Neural cell (in vitro differentiated cells): Measurements from ENCODE around the gene PCLAF. TPM values are rescaled to one million over a fixed set of nuclear protein-coding genes. Genes with fewer than 3 reads are reported as not detected.
"Not testable (repeated sequence)": the region's sequence is repeated elsewhere in the genome, so short reads cannot be mapped to it uniquely, and the experiment has no call there.

ENCODE experiments used
- H2AFZ ChIP-seq: fragments of 200-600, 300-800 bp; sonication (generic), shearing (Covaris generic); 2 replicates; pipeline ENCODE4 v1.6.0; 2014; ENCODE audit warnings: low read depth, mild to moderate bottlenecking, antibody characterized with exemption, low read length, moderate library complexity
- H3F3A ChIP-seq: fragments of 200-600 bp; shearing (Covaris generic); 2 replicates; pipeline ENCODE4 v1.6.1; 2016; ENCODE audit warnings: mild to moderate bottlenecking, moderate library complexity, mixed read lengths, antibody characterized with exemption, low read length; ENCODE audit not compliant: insufficient read depth, poor library complexity, severe bottlenecking
- H3K27ac ChIP-seq: fragments of 200-600, 300-800 bp; sonication (generic), shearing (Covaris generic); 2 replicates; pipeline ENCODE4 v1.5.1; 2014; ENCODE audit warnings: mild to moderate bottlenecking, low read length, moderate library complexity
- H3K27me3 ChIP-seq: fragments of 300-800, 200-600 bp; sonication (generic), shearing (Covaris generic); 2 replicates; pipeline ENCODE4 v1.6.0; 2014; ENCODE audit warnings: mild to moderate bottlenecking, low read depth, low read length, moderate library complexity; ENCODE audit not compliant: insufficient read depth
- H3K36me3 ChIP-seq: fragments of 300-800, 200-600 bp; sonication (generic), shearing (Covaris generic); 2 replicates; pipeline ENCODE4 v1.5.1; 2014; ENCODE audit warnings: mild to moderate bottlenecking, antibody characterized with exemption, low read length, moderate library complexity; ENCODE audit not compliant: insufficient read depth
- H3K4me2 ChIP-seq: fragments of 300-800, 200-600 bp; sonication (generic), shearing (Covaris generic); 2 replicates; pipeline ENCODE4 v1.6.0; 2014; ENCODE audit warnings: mild to moderate bottlenecking, low read length
- H3K4me3 ChIP-seq: fragments of 300-800, 200-600 bp; sonication (generic), shearing (Covaris generic); 2 replicates; pipeline ENCODE4 v1.5.1; 2014; ENCODE audit warnings: mild to moderate bottlenecking, low read length, moderate library complexity
- H3K79me2 ChIP-seq: fragments of 200-600 bp; shearing (Covaris generic); replicated peaks from 2 replicates; pipeline ENCODE4 v1.6.0; 2014; ENCODE audit warnings: mild to moderate bottlenecking, low read length, moderate library complexity; ENCODE audit not compliant: insufficient read depth
- H3K9ac ChIP-seq: fragments of 300-800, 200-600 bp; sonication (generic), shearing (Covaris generic); 2 replicates; pipeline ENCODE4 v1.6.1; 2016; ENCODE audit warnings: mild to moderate bottlenecking, low read length, mixed read lengths
- H3K9me2 ChIP-seq: fragments of 200-600 bp; shearing (Covaris generic); 2 replicates; pipeline ENCODE4 v1.6.1; 2016; ENCODE audit warnings: mild to moderate bottlenecking, low read length, mixed read lengths; ENCODE audit not compliant: insufficient read depth
- H3K9me3 ChIP-seq: fragments of 200-600, 300-800 bp; sonication (generic), shearing (Covaris generic); 2 replicates; pipeline ENCODE4 v1.6.1; 2016; ENCODE audit warnings: mild to moderate bottlenecking, mixed run types, low read length, moderate library complexity, mixed read lengths
- H4K20me1 ChIP-seq: fragments of 200-600 bp; shearing (Covaris generic); 2 replicates; pipeline ENCODE4 v1.6.1; 2016; ENCODE audit warnings: mild to moderate bottlenecking, mixed run types; ENCODE audit not compliant: insufficient read depth
- CTCF ChIP-seq: fragments of 450-650 bp; IDR thresholded peaks from 2 replicates; pipeline ENCODE4 v1.5.1; 2014; ENCODE audit warnings: antibody characterized with exemption, mild to moderate bottlenecking, moderate library complexity; ENCODE audit not compliant: poor library complexity, severe bottlenecking
- EP300 ChIP-seq: fragments of 450-650 bp; conservative IDR thresholded peaks from 2 replicates; pipeline ENCODE4 v1.6.1; 2014; ENCODE audit warnings: antibody characterized with exemption, mild to moderate bottlenecking, moderate library complexity; ENCODE audit not compliant: poor library complexity, severe bottlenecking
- EZH2 ChIP-seq: fragments of 200-600, 300-800 bp; shearing (Covaris generic), sonication (generic); IDR thresholded peaks from 2 replicates; pipeline ENCODE4 v1.6.1; 2014; ENCODE audit warnings: antibody characterized with exemption, low read length, borderline replicate concordance, mild to moderate bottlenecking; ENCODE audit not compliant: insufficient read depth, poor library complexity, severe bottlenecking
- MXI1 ChIP-seq: fragments of 450-650 bp; conservative IDR thresholded peaks from 2 replicates; pipeline ENCODE4 v1.6.1; 2014; ENCODE audit warnings: antibody characterized with exemption, mild to moderate bottlenecking; ENCODE audit not compliant: poor library complexity, severe bottlenecking
- POLR2AphosphoS5 ChIP-seq: IDR thresholded peaks from 2 replicates; pipeline ENCODE4 v1.6.1; 2012
- RAD21 ChIP-seq: fragments of 450-650 bp; conservative IDR thresholded peaks from 2 replicates; pipeline ENCODE4 v1.6.1; 2014; ENCODE audit warnings: antibody characterized with exemption, mild to moderate bottlenecking, moderate library complexity
- REST ChIP-seq: IDR thresholded peaks from 2 replicates; pipeline ENCODE4 v1.6.1; 2012; ENCODE audit warnings: borderline replicate concordance
- SMC3 ChIP-seq: fragments of 450-650 bp; conservative IDR thresholded peaks from 2 replicates; pipeline ENCODE4 v1.6.1; 2014; ENCODE audit warnings: antibody characterized with exemption, mild to moderate bottlenecking, moderate library complexity; ENCODE audit not compliant: poor library complexity
- TAF1 ChIP-seq: IDR thresholded peaks from 2 replicates; pipeline ENCODE4 v1.6.1; 2012; ENCODE audit warnings: low read depth
- polyA plus RNA-seq: library from polyadenylated mRNA; depleted of rRNA; stranded (reverse); fragments of >200 nt; gene quantifications from 2 replicates; pipeline ENCODE4 v1.2.3, GENCODE V29; 2014

Gene PCLAF
- polyA plus RNA-seq, 1 donor from 2014 or later: 10.8 TPM

DNA sequence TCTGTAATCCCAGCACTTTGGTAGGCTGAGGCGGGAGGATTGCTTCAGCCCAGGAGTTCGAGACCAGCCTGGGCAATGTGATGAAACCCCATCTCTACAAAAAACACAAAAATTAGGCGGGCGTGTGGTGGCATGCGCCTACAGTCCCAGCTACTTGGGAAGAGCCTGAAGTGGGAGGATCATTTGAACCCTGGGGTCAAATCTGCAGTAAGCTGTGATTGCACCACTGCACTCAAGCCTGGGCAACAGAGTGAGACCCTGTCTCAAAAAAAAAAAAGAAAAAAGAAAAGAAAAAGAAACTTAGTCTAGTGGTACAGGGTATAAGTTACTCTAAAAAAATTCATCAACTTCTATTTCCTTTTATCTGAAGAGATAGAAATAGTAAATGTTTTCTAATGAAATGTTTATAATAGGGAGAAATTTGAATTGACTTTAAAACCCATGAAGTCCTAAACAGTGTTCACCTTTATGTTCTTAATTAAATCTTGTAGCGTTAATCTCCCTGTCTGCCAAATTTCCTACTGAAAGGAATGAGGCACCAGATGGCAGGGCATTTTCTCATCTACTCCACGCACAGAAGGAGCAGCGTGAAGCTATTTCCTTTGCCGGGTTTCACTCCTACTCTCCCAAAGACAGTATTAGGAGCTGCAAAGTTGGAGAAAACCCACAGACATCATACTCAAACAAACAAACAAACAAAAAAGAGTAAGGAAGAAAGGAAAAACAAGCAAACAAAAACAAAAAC lies 1.9 kb downstream of the PCLAF start:
- H3K9me2 ChIP-seq: no peaks in the 10 kb centered on the region
- H3K27me3 ChIP-seq: no peaks in the 10 kb centered on the region
- no peak overlapping the region for H2AFZ ChIP-seq
- peaks cover 10% of the 10 kb centered on the region for H3K79me2 ChIP-seq
- no peak overlapping the region for H3K9ac ChIP-seq
- H3F3A ChIP-seq: no peaks in the 10 kb centered on the region
- TF ChIP-seq MXI1: no peak
- no peak for TF ChIP-seq RAD21
- TF ChIP-seq TAF1: no peak
- TF ChIP-seq REST: no peak
- TF ChIP-seq POLR2AphosphoS5: no peak
- no peak for TF ChIP-seq EP300
- TF ChIP-seq SMC3: no peak
- no peak for TF ChIP-seq EZH2
- TF ChIP-seq CTCF: no peak
- no peak overlapping the region for H3K27ac ChIP-seq
- H3K4me2 ChIP-seq: no peak overlapping the region
- no peak overlapping the region for H3K4me3 ChIP-seq
- no peaks in the 10 kb centered on the region for H3K9me3 ChIP-seq
- H4K20me1 ChIP-seq: no peaks in the 10 kb centered on the region
- H3K36me3 ChIP-seq: no peaks in the 10 kb centered on the region

DNA sequence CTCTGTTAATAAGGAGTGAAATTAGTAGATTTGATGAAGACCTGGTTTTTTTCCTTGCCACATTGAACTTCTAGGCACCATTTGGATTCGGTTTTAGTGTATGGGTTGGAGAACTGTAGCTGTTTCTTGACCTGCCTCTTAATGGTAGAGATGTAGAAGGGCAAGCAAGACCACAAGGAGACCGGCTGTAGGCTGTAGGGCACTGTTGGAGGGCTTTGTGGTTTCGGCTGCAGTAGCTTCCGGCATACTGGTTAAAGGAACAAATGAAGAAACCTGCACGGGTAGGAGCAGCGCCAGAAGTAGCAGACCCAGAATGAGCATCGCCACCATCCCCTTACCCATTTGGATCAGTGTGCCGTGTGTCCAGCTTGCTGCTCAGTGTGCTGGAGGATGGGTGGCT lies 7.9 kb downstream of the PCLAF start:
- no peaks in the 10 kb centered on the region for H3K36me3 ChIP-seq
- H3K9me3 ChIP-seq: no peaks in the 10 kb centered on the region
- no peak overlapping the region for H3K4me2 ChIP-seq
- no peaks in the 10 kb centered on the region for H3K9me2 ChIP-seq
- no peak overlapping the region for H2AFZ ChIP-seq
- H3F3A ChIP-seq: no peaks in the 10 kb centered on the region
- H3K27me3 ChIP-seq: no peaks in the 10 kb centered on the region
- no peak overlapping the region for H3K9ac ChIP-seq
- no peak overlapping the region for H3K27ac ChIP-seq
- H3K4me3 ChIP-seq: no peak overlapping the region
- no peaks in the 10 kb centered on the region for H3K79me2 ChIP-seq
- no peak for TF ChIP-seq EZH2
- TF ChIP-seq RAD21: no peak
- TF ChIP-seq TAF1: no peak
- TF ChIP-seq MXI1: no peak
- no peak for TF ChIP-seq EP300
- no peak for TF ChIP-seq POLR2AphosphoS5
- TF ChIP-seq REST: no peak
- TF ChIP-seq SMC3: no peak
- no peak for TF ChIP-seq CTCF
- H4K20me1 ChIP-seq: no peaks in the 10 kb centered on the region

DNA sequence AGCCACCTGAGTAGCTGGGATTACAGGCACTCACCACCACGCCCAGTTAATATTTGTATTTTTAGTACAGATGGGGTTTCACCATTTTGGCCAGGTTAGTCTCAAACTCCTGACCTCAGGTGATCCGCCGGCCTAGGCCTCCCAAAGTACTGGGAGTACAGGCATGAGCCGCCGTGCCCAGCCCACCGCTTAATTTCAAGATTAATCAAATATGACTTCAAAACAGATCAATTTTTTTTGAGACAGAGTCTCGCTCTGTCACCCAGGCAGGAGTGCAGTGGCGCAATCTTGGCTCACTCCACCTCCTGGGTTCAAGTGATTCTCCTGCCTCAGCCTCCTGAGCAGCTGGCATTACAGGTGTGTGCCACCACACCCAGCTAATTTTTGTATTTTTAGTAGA lies 9.9 kb downstream of the PCLAF start:
- not testable (repeated sequence) for H3K9me3 ChIP-seq, H3K9me2 ChIP-seq, H3K4me3 ChIP-seq, H3K27ac ChIP-seq, H3K4me2 ChIP-seq, H2AFZ ChIP-seq, H3F3A ChIP-seq, H4K20me1 ChIP-seq, H3K79me2 ChIP-seq, H3K27me3 ChIP-seq, H3K36me3 ChIP-seq, H3K9ac ChIP-seq
